Activated T-cell treated with anti-CD3 and anti-CD28 coated beads, Interleukin-2, amount 50 U/mL, for 1 hour (primary cell): Measurements from ENCODE around the gene ZNF333.

Source experiments
- DNase-seq: peaks from one replicate; pipeline ENCODE4 v3.0.0-alpha.2; 2020

Gene ZNF333

GRCh38 chr19:14689598-14690503 is at the start of gene ZNF333:
Gene ZNF333 (plus strand): TSS chr19:14690048. CDS start chr19:14693492, 3,444 bp downstream.
- DNase-seq = peak; percentile 97

GRCh38 chr19:14648506-14648905 is 41.3 kb upstream of the ZNF333 start:
- DNase-seq = no peak

- DNase-seq = no peak
These were observed 40.8 kb upstream of the ZNF333 start for GRCh38 chr19:14649020-14649419.

GRCh38 chr19:14650161-14650560 is 39.7 kb upstream of the ZNF333 start:
- DNase-seq = no peak

GRCh38 chr19:14654786-14655560 is 34.9 kb upstream of the ZNF333 start:
- DNase-seq = no peak

- DNase-seq = no peak
These were observed 34.1 kb upstream of the ZNF333 start for GRCh38 chr19:14655726-14656125.

- DNase-seq = no peak
These were observed 29.9 kb upstream of the ZNF333 start for GRCh38 chr19:14659874-14660489.

- no peak for DNase-seq
These were observed 28.4 kb upstream of the ZNF333 start for GRCh38 chr19:14661372-14661924.

GRCh38 chr19:14669940-14670339 is 19.9 kb upstream of the ZNF333 start:
- no peak for DNase-seq

GRCh38 chr19:14670408-14670807 is 19.4 kb upstream of the ZNF333 start:
- DNase-seq = no peak

- DNase-seq = no peak
These were observed 17.5 kb upstream of the ZNF333 start for GRCh38 chr19:14672188-14672872.

- DNase-seq = no peak
These were observed 16.8 kb upstream of the ZNF333 start for GRCh38 chr19:14673088-14673487.

- DNase-seq = no peak
These were observed 15.1 kb upstream of the ZNF333 start, which contains the start of gene ADGRE3 for GRCh38 chr19:14674764-14675163. Gene ADGRE3 (minus strand): TSS chr19:14674844. CDS start chr19:14674770, 74 bp downstream.

- DNase-seq = no peak
These were observed 13.1 kb upstream of the ZNF333 start for GRCh38 chr19:14676762-14677161.

GRCh38 chr19:14677464-14677863 is 12.4 kb upstream of the ZNF333 start:
- no peak for DNase-seq

- DNase-seq = no peak
These were observed 11.6 kb upstream of the ZNF333 start for GRCh38 chr19:14678199-14678598.

GRCh38 chr19:14682084-14682483 is 7.8 kb upstream of the ZNF333 start:
- DNase-seq = no peak

GRCh38 chr19:14683439-14683838 is 6.4 kb upstream of the ZNF333 start:
- no peak for DNase-seq

GRCh38 chr19:14686411-14686810 is 3.4 kb upstream of the ZNF333 start:
- no peak for DNase-seq

GRCh38 chr19:14694641-14695266 is 4.9 kb downstream of the ZNF333 start:
- DNase-seq = no peak

- no peak for DNase-seq
These were observed 5.6 kb downstream of the ZNF333 start for GRCh38 chr19:14695471-14695870.

GRCh38 chr19:14699641-14700040 is 9.8 kb downstream of the ZNF333 start:
- no peak for DNase-seq
